Retina (tissue), 1 donor: ENCODE measurements around the gene FAM124A.

Experiments
- DNase-seq: peaks from one replicate; pipeline ENCODE4 v3.0.0-alpha.2; 2016

Gene FAM124A

GRCh38 chr13:51221108-51221507 is 1.1 kb upstream of the FAM124A start:
- DNase-seq: no peak

GRCh38 chr13:51221674-51222036 is 543 bp upstream of the FAM124A start:
- peak; percentile 76 for DNase-seq

DNA sequence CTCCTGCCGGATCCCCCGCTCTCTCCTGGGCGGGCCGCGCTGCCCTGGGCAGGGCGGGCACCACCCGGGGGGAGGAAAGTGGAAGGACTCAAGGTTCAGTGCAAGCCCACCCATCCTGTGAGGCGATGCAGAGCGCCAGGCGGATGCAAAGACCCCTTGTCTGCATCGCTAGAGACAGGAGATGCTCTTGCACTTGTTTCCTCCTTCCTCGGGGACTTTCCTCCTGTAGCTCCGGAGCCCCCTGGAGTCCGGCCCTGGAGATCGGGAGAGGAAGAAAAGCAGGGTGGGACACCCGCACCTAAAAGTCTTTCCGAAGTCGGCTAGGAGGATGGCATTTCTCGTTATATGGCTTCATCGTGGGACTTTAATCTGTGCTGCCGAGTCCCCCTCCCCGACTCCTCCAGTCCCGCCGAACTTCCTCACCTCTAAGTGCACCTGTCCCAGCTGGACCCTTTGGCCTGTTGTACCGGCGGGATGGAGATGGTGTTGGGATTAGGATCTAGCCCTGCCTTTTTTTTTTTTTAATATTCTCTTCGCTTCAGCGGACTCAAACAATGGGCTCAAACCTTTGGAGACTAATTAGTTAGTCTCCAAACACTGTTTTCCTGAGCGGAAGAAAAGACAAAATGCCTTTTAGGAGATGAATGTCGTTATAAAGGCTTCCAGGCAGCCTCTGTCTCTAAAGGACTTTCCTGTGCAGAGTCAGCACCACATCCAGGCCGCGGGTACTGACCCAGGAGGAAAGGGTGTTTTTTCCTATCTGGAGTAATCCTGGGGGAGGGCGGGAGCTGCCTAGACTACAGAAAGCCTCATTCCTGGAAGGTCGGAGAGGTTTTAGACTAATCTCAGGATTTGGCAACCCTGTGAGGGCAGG is 725 bp downstream of the FAM124A start:
- peak; percentile 83 for DNase-seq

GRCh38 chr13:51223560-51224270 is 1.5 kb downstream of the FAM124A start:
- no peak for DNase-seq

DNA sequence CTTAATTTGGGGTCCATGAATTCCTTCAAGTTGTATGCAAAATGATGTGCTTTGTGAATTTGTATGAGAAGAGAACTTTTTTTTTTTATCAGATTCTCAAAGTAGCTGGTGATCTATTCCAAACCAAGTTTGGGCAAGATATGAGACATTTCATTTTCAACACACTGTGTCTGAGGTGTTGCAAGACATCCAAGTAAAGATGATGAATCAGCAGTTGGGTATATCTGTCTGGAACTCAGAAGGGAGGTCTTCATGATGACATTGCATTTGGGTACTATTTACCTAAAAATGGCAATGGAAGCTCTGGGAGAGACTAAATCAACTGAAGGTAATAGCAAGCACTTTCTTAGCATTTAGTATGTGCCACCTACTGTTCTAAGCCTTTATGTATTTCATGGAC is 2.8 kb downstream of the FAM124A start:
- no peak for DNase-seq

DNA sequence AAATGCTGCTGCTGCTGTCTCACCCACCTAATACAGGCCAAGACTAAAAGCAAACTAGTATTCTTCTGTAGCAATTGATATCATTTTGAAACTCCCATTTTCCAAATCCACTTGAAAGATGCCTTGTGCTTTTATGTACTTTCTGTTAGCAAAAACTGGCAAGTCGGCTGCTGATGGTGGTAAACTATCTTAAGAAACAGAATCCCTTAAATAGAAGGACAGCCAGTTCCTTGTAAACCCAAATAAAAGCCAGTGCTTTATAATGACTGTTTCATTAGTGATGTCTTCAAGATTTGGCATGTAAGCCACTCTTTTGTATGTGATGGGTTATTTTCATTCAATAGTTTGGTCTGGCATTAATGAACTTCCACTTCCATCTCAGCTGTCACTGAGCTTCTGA is 5.2 kb downstream of the FAM124A start:
- no peak for DNase-seq

DNA sequence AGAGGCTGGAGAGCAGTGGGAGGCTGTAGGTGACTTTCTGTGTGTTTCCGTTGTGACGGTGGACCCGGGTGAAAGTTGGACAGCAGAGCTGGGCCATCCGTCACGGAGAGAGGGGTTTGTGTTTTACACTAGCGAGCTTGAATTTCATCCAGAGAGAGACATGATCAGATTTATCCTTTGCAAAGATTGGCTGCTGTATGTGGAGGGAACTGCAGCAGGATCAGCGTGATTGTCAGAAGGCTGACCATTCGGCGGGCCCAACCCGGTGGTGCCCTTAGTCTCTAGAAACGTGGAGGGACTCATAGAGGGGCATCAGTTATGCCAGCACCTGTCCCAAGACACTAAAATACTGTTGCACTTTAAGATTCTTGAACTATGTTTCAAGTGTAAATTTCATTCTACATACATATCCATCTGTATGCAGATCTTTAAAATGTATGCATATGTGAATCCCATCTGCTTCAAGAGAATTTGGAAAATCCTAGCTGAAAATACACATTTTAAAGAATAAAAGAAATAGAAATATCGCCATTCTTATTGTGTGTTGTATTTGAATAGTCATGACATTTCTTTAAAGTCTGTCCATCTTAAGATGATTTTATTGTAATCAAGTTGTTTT is 7.0 kb downstream of the FAM124A start:
- no peak for DNase-seq

DNA sequence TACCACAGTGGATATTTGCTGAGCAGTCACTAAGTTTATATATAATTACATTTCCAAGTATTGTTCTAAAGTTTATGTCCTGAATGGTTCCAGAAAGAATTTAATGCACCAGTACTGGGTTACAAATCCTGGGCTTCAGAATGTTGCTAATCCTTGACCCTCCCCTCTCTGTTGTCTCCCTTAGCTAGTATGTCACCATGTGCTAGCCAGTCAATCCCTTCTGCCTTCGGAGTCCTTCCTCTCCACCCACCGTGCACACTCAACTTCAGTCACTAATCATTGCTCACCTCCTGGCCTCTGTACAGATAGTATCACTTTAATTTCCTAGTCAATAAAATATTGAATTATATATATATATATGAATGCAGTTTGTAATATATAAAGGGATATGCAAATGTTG is 7.5 kb downstream of the FAM124A start:
- no peak for DNase-seq

DNA sequence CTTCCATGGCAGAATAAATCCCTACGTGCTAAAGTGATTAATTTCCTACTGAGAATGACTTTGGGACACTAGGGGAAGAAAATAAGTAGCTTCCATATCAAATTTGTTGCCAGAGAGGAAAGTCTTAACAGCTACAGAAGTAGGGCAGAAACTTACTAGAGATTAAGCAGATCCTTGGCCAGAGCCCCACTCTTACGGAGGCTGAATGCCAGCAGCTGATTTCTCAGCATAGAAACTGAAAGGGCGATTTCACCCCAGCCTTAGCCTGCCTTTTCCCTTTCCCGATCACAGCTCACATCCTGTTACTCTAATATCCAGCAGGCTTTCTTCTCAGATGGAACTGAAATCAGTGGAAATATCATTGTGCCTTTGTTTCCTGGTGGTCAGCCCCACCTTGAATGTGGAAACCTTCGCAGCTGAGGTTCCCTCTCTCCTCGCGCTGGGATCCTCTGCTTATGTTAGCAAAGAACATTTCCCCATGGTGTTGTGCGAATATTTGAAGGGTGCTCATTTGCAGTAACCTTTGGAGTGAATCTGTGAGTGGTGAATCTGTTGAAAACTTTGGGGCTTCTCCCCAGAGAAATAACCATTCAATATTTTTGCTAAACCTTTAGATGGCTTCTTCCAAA is 8.4 kb downstream of the FAM124A start:
- DNase-seq: no peak

DNA sequence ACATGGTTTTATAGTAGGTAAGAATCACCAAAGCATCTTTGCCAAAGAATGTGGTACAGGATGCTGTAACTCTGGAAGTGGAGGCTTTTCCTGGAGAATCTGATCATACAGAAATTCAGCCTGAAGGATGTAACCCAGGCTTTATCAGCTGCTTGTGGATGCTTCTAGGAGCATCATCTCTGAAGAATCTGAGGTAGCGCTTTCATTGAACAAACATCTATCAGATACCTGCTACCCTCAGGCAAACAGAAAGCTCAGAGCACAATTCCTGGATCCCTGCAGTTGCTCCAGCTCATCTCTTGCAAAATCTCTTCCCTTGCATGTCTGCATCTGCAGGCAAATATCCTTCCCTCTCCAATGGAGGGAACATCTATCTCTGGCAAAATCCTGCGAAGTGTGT is 9.3 kb downstream of the FAM124A start:
- no peak for DNase-seq

GRCh38 chr13:51232328-51232727 is 10.1 kb downstream of the FAM124A start:
- no peak for DNase-seq

DNA sequence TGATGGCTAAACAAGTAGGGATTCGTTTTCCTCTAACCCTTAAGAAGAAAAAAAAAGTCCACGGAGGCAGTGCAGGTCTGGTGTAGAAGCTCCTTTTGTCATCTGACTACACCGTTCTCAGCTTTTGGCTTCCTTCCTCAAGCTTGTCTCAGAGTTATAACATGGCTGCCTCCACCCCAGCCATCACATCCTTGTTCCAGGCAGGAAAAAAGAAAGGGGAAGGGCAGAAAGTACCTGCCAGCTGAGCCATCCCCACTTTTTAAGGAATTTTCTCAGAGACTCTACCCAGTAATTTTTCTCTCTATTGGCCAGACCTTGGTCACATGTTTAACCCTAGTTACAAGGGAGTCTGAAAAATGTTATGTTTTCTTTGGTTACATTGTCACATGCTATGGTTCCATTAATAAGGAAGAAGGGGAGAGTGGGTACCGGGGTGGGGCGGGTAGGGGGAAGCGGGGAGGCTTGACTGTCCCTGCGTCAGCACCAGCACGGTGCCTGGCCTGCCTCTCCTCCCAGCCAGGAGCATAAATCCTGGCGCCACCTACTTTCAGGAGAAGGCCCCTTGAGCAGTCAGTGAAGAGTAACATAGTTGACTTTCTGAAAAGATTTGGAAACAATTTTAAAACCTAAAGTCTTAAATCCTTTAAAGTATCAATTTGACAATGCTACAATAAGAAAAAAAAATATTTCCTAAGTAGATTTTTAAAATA is 11.1 kb downstream of the FAM124A start:
- DNase-seq: no peak

DNA sequence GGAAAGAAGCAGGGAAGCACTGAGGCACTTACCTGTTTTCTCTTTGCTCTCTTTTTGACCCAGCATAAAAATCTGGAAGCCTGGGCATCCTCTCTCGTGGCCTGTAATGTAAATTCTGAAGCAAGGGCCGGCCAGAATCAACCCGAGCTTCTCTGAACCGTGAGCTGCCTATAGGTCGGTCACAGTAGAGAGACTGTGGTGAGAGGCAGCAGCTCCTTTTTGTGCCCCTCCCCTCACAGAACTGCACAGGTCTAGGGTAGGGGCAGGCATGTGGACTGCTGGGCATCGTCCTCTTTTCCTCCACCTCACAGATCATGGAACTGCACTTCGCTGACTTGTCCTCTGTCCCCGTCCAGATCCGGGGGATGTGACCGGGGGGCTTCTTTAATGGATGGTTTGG is 12.5 kb downstream of the FAM124A start:
- DNase-seq: no peak

DNA sequence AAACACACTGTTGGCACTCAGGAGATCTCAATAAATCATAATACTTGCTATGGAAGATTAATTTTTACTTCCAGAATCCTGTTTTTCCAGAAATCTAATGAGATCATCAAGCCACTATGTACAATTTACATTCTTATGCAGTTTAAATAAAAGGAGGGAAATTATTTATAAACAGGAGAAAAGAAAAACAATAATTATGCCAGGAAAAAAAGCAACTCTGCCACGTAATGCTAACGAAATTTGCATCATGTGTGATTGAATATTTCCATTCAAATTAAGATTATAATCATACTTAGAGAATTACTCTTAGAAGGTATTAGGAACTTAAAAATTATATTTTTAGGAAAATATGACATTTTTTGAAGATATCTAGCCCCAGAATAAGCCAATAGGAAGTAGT is 13.0 kb downstream of the FAM124A start:
- DNase-seq: no peak

- no peak for DNase-seq
Measured at GRCh38 chr13:51235756-51236490, 13.7 kb downstream of the FAM124A start.

DNA sequence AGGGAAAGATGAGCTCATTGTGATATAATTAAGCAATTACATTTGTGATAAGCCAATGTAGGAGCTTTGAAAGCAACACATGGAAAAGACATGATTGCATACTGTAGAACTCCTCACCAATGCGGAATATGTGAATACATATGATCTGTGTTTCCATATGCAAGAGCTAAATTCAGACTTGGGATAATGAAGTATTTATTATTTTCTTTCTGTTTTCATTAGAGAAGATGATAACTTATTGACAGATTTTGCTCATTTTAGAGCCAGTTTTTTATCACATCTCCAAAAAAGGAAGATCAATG is 14.2 kb downstream of the FAM124A start:
- no peak for DNase-seq

- no peak for DNase-seq
Measured at GRCh38 chr13:51237386-51237785, 15.2 kb downstream of the FAM124A start.

DNA sequence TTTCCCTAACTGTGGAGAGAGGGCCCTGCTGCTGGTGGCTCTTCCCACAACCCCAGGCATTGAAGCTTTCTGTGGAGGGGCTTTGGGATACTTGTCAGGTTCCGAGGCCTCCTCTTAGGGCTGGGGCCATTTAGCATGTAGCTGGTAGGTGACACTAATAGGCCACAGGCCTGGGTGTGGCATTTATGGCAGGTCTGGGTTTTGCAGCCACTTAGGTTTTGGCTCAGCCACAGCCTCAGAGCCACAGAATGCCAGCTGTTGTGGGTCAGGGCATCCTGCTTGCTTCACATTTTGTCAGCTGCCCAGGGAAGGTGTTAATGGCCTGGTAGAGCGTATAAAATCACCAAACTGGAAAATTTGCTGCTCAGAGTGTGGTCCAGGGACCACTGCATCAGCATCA is 15.7 kb downstream of the FAM124A start:
- DNase-seq: no peak

DNA sequence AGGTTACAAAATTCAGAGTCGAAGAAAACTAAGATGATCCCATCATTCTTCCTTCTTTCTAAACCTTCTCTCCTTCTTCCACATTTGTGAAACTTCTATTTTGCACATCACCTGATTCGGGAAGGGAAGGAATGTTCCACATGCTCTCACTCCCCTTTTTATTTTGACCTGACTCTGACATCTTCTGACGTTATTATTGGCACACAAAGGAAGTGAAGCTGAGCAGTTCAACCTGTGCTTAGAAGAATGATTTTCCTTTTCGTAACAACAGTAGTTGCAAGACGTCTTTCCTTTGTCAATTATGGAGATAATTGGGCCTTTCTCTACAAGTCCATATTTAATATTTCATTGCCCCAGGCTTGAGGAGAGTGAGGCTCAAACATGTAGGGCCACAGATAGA is 18.0 kb downstream of the FAM124A start:
- no peak for DNase-seq

- no peak for DNase-seq
Measured at GRCh38 chr13:51240958-51241357, 18.8 kb downstream of the FAM124A start.

DNA sequence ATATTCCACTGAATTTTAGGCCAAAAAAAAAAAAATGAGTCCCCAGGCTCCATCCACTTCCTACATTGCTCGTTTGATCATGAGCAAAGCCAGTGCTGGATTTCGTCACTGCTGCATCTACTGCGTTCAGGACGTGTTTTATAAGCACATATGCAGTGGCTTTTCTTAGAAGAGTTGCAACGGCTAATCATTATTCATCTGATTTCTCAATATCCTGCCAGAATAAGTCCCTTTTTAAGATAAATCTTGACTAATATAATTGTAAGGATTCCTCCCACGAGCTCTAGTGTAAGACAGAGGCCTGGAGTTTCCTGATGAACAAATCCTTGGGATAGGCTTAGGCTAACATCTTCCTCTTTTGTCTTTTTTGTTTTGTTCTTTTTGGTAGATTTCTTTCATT is 19.5 kb downstream of the FAM124A start:
- no peak for DNase-seq

GRCh38 chr13:51243227-51243626 is 21.0 kb downstream of the FAM124A start:
- no peak for DNase-seq
